ENCODE data around the gene POU5F2.

POU5F2 gene

GRCh38 chr5:93716453-93716852 lies 24.9 kb downstream of the POU5F2 start:
- no peak for DNase-seq (ENCODE audit: low read depth)

GRCh38 chr5:93715761-93716160 lies 25.6 kb downstream of the POU5F2 start:
- no peak for DNase-seq (ENCODE audit: low read depth)

GRCh38 chr5:93715327-93715726 lies 26.1 kb downstream of the POU5F2 start:
- DNase-seq (ENCODE audit: low read depth), result no peak

- no peak for DNase-seq (ENCODE audit: low read depth)
These were observed 33.0 kb downstream of the POU5F2 start for GRCh38 chr5:93708442-93708841.

GRCh38 chr5:93705896-93706295 lies 35.5 kb downstream of the POU5F2 start:
- DNase-seq (ENCODE audit: low read depth), result no peak

- no peak for DNase-seq (ENCODE audit: low read depth)
These were observed 36.4 kb downstream of the POU5F2 start for GRCh38 chr5:93704996-93705395.

GRCh38 chr5:93691997-93692396 lies 49.4 kb downstream of the POU5F2 start:
- no peak for DNase-seq (ENCODE audit: low read depth)
